ENCODE measurements around the gene CENPVL3. TPM values are rescaled to one million over a fixed set of nuclear protein-coding genes. Genes with fewer than 3 reads are reported as not detected.

The CENPVL3 gene
- total and polyA plus RNA-seq, 2 of the 8 experiments (the other 6 are each of a cell fraction or from before 2014, with no cell fraction given), result 5.0 to 15.6 TPM

GRCh38 chrX:51568586-51568985, 50.1 kb downstream of the CENPVL3 start (continued):
- TF ChIP-seq RNF2 (IDR thresholded peaks at IDR 0.05; ENCODE audit: borderline replicate concordance, low read depth, low read length, missing control alignments, poor library complexity, severe bottlenecking) (no peak), SRF (IDR thresholded peaks at IDR 0.05; ENCODE audit: low read depth, low read length) (no peak), POLR2AphosphoS5 (IDR thresholded peaks at IDR 0.05; ENCODE audit: low read depth, low read length) (no peak), ATF2 (IDR thresholded peaks at IDR 0.05; ENCODE audit: low read length) (no peak)

Other genes starting within 250 kb of the CENPVL3 start
- 37.6 and 39.3 TPM in 2 replicates for gene NUDT11, start 122.3 kb downstream of the CENPVL3 start, total RNA-seq (2021; fragmentation: NEBNext Ultra II Directional; extraction: Animal tissue kit (Norgen Biotek cat#: 25700))
- gene NUDT11, start 122.3 kb downstream of the CENPVL3 start, polyA plus RNA-seq (2011; rRNA removed), result 20.5 and 31.3 TPM in 2 replicates
- gene CENPVL2, start 63.9 kb upstream of the CENPVL3 start, total RNA-seq (2021; fragmentation: NEBNext Ultra II Directional; extraction: Animal tissue kit (Norgen Biotek cat#: 25700)), result 2.9 and 3.2 TPM in 2 replicates
- 7.3 and 8.0 TPM in 2 replicates for gene CENPVL2, start 63.9 kb upstream of the CENPVL3 start, polyA plus RNA-seq (2011; rRNA removed)
- gene CENPVL1, start 91.6 kb upstream of the CENPVL3 start, total RNA-seq (2021; fragmentation: NEBNext Ultra II Directional; extraction: Animal tissue kit (Norgen Biotek cat#: 25700)), result 2.9 and 3.2 TPM in 2 replicates
- 7.3 and 8.0 TPM in 2 replicates for gene CENPVL1, start 91.6 kb upstream of the CENPVL3 start, polyA plus RNA-seq (2011; rRNA removed)
- gene GSPT2, start 124.5 kb upstream of the CENPVL3 start, total RNA-seq (2021; fragmentation: NEBNext Ultra II Directional; extraction: Animal tissue kit (Norgen Biotek cat#: 25700)), result 27.7 and 28.2 TPM in 2 replicates
- gene GSPT2, start 124.5 kb upstream of the CENPVL3 start, polyA plus RNA-seq (2011; rRNA removed), result 9.6 and 10.8 TPM in 2 replicates

All from H1 (cell line).